Naive thymus-derived CD8-positive, alpha-beta T cell (primary cell): ENCODE results near the gene SPO11. TPM values are rescaled to one million over a fixed set of nuclear protein-coding genes. Genes with fewer than 3 reads are reported as not detected.

ENCODE experiments used
- ATAC-seq, 2 donors: fragments of 150-1000 bp; cut with Tn5 transposase in 1 of 2; sonication (Bioruptor Pico), chemical (Tn5 transposase) in 1 of 2; 1 replicate in 1 of 2; 2 replicates in 1 of 2; pipeline ENCODE4 v1.10.0; 2021; ENCODE audit warnings: mild to moderate bottlenecking in 2 of 2, moderate library complexity in 2 of 2
- POLR2A ChIA-PET: fragments of 350-600 bp; sonication (Branson Sonifier 250); formaldehyde crosslinking; loops from one replicate; lab custom pipeline; 2021; ENCODE audit warnings: antibody characterized with exemption; lab: Charles Lee
- DNase-seq, 10 donors: peaks; one replicate each; pipeline versions ENCODE4 v3.0.0 to v3.0.0-alpha.2; 2020 to 2022
- H3K27ac Mint-ChIP-seq, 10 donors: one replicate each; pipeline ENCODE4 v1.8.0; 2020 to 2022; ENCODE audit warnings: mild to moderate bottlenecking in 10 of 10, mixed read lengths in 10 of 10, moderate library complexity in 4 of 10, inconsistent platforms in 1 of 10
- H3K27me3 Mint-ChIP-seq, 5 donors: one replicate each; pipeline ENCODE4 v1.8.0; 2021 to 2022; ENCODE audit warnings: mixed read lengths in 5 of 5
- H3K36me3 Mint-ChIP-seq, 3 donors: one replicate each; pipeline ENCODE4 v1.8.0; 2020 to 2022; ENCODE audit warnings: mixed read lengths in 3 of 3, mild to moderate bottlenecking in 2 of 3, inconsistent platforms in 1 of 3
- H3K4me1 Mint-ChIP-seq, 4 donors: one replicate each; pipeline ENCODE4 v1.8.0; 2021 to 2022; ENCODE audit warnings: mixed read lengths in 4 of 4
- H3K4me3 Mint-ChIP-seq, 10 donors: one replicate each; pipeline ENCODE4 v1.8.0; 2020 to 2022; ENCODE audit warnings: mild to moderate bottlenecking in 10 of 10, mixed read lengths in 10 of 10, moderate library complexity in 6 of 10, inconsistent platforms in 1 of 10
- H3K9me3 Mint-ChIP-seq, 9 donors: one replicate each; pipeline ENCODE4 v1.8.0; 2020 to 2022; ENCODE audit warnings: mixed read lengths in 9 of 9, mild to moderate bottlenecking in 3 of 9, inconsistent platforms in 1 of 9, moderate library complexity in 1 of 9
- polyA plus RNA-seq, 3 donors: library from polyadenylated mRNA; unstranded; fragments of 300-500 nt; fragmentation: Illumina TruSeq; gene quantifications; one replicate each; pipeline ENCODE4 v1.2.3, GENCODE V29; 2021
- total RNA-seq, 8 experiments: library from RNA in 2 of 8; stranded (reverse) in 2 of 8; gene quantifications; one replicate each; pipeline ENCODE4 v1.2.3 and lab custom pipeline; 2021 to 2026

SPO11 gene
- total and polyA plus RNA-seq, 5 experiments from 2014 or later: not detected

- H3K27ac Mint-ChIP-seq: peak overlapping the region in 5 of 10 donors; percentile 2 to 78 (median 10)
- H3K4me1 Mint-ChIP-seq: peaks cover 3 to 25% (median 17%) of the 10 kb centered on the region in 4 donors
- H3K36me3 Mint-ChIP-seq: peaks cover 0 to 38% (median 0%) of the 10 kb centered on the region in 3 donors
- H3K4me3 Mint-ChIP-seq: no peak overlapping the region
- DNase-seq (no peak), ATAC-seq (no peak)
- no peaks in the 10 kb centered on the region for H3K9me3 Mint-ChIP-seq
- POLR2A ChIA-PET: interaction anchor here (0.6 to 1.7 kb wide), 2 partner anchors 10 to 841 kb away, joined by 3 to 5 read pairs; no protein-coding TSS in a partner anchor
- H3K27me3 Mint-ChIP-seq: no peaks in the 10 kb centered on the region
Measured at GRCh38 chr20:57382516-57382915, 52.9 kb downstream of the SPO11 start.

DNA sequence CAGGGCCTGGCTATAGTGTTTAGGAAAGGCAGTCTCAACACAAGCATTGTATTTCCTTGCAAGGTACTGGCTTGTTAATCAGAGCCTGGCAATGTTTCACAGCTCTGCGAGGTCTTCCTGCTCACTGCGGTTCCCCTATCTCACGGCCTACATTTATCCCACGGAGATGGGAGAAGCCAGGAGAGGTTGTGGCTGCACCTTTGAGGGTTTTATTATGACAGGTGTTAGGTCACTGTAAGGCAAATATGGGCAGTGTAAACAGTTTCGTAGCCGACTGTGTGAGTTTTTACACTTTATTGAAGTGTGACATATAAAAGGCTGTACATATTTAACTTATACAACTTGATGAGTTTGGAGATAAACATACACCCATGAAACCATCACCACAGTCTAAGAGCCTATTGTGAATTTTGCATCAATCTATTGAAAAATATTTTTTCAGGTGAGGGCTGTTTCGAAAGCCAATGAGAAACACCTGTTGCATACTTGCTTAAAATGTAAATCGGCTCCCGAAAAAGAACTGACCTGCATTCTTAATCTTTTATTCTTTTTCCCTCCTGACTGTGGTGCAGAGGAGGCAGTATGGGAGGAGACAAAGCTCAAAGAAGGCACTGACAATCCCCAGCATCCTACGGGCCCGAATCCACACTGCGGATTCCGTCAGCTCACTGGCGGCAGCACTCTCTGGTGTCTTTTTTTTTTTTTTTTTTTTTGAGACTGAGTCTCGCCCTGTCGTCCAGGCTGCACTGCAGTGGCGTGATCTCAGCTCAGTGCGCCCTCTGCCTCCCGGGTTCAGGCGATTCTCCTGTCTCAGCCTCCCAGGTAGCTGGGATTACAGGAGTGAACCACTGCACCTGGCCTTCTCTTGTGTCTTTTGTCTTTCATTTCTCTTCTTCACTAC lies 54.1 kb downstream of the SPO11 start:
- POLR2A ChIA-PET: interaction anchor here (0.7 to 3.0 kb wide), 3 partner anchors 9 to 98 kb away, joined by 4 to 15 read pairs (median 5); no protein-coding TSS in a partner anchor
- Mint-ChIP-seq H3K36me3 (peaks cover 0 to 27% (median 0%) of the 10 kb centered on the region in 3 donors), H3K27ac (peak overlapping the region in 4 of 10 donors; percentile 4 to 65 (median 46)), H3K4me3 (no peak overlapping the region), H3K4me1 (peaks cover 3 to 26% (median 19%) of the 10 kb centered on the region in 4 donors), H3K9me3 (no peaks in the 10 kb centered on the region), H3K27me3 (no peaks in the 10 kb centered on the region)
- ATAC-seq: no peak
- no peak for DNase-seq

DNA sequence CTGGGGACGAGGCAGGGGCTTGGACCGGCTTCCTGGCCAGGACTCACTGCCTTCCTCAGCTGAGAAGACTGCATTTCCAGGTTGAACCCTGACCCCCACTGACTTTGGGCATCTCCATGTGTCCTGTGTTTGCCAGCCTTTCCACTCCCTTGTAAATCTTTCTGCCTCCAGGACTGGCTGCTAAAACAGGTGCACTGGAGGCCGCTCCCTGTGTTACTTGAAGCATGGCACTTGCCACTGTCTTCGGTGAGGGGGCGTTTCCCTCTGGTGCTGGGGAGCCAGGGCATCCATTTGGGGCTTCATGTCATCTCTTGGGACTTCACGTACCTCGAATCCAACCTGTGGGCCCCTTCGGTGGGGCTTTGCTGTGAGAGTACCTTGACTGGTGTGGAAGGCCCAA lies 54.9 kb downstream of the SPO11 start:
- DNase-seq (no peak), ATAC-seq (no peak)

DNA sequence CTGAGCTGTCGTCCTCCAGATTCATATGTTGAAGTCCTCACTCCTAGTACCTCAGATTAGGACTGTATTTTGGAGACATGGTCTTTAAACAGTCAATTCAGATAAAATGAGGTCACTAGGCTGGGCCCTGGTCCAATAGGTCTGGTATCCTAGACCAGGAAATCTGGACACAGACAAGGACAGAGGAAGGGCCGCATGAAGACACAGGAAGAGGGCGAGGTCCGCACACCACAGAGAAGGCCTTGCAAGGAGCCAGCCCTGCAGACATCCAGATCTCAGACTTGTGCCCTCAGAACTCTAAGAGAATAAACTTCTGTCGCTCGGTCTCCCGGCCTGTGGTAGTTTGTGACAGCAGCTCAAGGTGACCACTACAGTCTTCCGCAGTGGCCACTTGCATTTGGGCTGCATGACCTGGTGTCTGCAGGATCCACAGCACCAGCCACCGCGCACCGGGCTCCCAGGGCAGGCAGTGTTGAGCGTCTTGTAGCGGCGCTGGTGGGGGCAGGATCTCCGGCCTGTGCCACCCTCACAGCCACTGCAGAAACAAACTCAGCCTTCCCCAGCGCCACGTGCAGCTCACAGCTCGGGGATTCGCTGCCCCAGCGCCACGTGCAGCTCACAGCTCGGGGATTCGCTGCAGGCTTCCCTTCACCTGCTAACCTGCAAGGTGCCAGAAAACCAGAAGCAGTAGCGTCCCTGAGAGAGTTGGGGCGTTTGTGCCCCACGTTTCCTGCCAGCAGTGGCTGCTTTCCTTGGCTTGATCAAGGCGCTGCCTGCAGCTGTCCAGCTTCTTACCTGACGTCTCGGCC lies 55.6 kb downstream of the SPO11 start:
- no peaks in the 10 kb centered on the region for H3K9me3 Mint-ChIP-seq
- DNase-seq (no peak), ATAC-seq (no peak)
- H3K27ac Mint-ChIP-seq: peak overlapping the region in 3 of 10 donors; percentile 18 to 33 (median 25)
- no peak overlapping the region for H3K4me3 Mint-ChIP-seq
- peaks cover 0 to 13% (median 0%) of the 10 kb centered on the region in 3 donors for H3K36me3 Mint-ChIP-seq
- H3K4me1 Mint-ChIP-seq: peaks cover 6 to 34% (median 28%) of the 10 kb centered on the region in 4 donors
- POLR2A ChIA-PET: interaction anchor here (0.7 to 3.0 kb wide), 3 partner anchors 14 to 50 kb away, joined by 3 to 15 read pairs (median 3); no protein-coding TSS in a partner anchor
- H3K27me3 Mint-ChIP-seq: no peaks in the 10 kb centered on the region

More for the DNA sequence above, 54.9 kb downstream of the SPO11 start:
- Mint-ChIP-seq H3K27me3 (no peaks in the 10 kb centered on the region), H3K27ac (peak overlapping the region in 2 of 10 donors; percentile 13 to 56), H3K4me1 (peaks cover 4 to 29% (median 23%) of the 10 kb centered on the region in 4 donors), H3K36me3 (peaks cover 0 to 19% (median 0%) of the 10 kb centered on the region in 3 donors), H3K9me3 (no peaks in the 10 kb centered on the region), H3K4me3 (no peak overlapping the region)
- POLR2A ChIA-PET: interaction anchor here (0.7 to 3.0 kb wide), 2 partner anchors 14 to 51 kb away, joined by 3 to 15 read pairs; no protein-coding TSS in a partner anchor

DNA sequence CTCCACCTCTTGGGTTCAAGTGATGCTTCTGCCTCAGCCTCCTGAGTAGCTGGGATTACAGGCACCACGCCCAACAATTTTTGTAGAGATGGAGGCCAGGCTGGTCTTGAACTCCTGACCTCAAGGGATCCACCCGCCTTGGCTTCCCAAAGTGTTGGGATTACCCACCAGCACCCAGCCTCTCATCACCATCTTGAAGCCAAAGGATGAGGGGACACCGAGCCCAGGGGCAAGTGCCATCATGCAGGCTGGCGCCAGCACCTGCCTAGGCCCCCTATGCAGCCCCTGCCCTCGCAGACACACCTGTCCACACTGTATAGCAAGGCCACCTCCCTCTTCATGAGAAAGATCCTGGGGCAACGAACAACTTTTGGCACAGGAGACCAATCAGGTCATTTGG lies 56.3 kb downstream of the SPO11 start:
- Mint-ChIP-seq H3K27me3 (no peaks in the 10 kb centered on the region), H3K9me3 (no peaks in the 10 kb centered on the region), H3K36me3 (peaks cover 0 to 6% (median 0%) of the 10 kb centered on the region in 3 donors), H3K27ac (peak overlapping the region in 3 of 10 donors; percentile 11 to 74 (median 59)), H3K4me1 (peaks cover 9 to 42% (median 33%) of the 10 kb centered on the region in 4 donors), H3K4me3 (no peak overlapping the region)
- ATAC-seq (no peak), DNase-seq (no peak)
- POLR2A ChIA-PET: interaction anchor here (1.2 to 3.0 kb wide), 2 partner anchors 13 to 15 kb away, joined by 3 to 15 read pairs; no protein-coding TSS in a partner anchor

DNA sequence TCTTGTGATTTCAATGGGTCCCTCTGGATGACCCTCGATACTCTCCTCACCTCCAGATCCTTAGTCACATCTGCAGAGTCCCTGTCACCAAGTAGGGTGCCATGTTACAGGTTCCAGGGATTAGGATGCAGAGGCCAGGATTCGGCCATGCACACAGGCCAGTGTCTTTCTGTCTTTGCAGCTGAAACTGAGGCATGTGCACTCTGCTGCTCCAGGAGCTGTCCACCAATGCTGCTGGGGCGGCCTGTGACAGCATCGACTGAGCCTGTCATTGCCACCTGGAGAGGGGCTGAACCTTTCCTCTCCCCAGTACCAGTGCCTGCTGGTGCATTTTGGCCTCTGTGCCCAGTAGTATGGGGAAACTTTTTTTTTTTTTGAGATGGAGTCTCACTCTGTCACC lies 57.2 kb downstream of the SPO11 start:
- POLR2A ChIA-PET: interaction anchor here (0.6 to 10.0 kb wide), 4 partner anchors 15 to 104 kb away, joined by 4 to 218 read pairs (median 79); no protein-coding TSS in a partner anchor
- peaks cover 9 to 40% (median 31%) of the 10 kb centered on the region in 4 donors for H3K4me1 Mint-ChIP-seq
- DNase-seq (no peak), ATAC-seq (no peak)
- H3K27me3 Mint-ChIP-seq: no peaks in the 10 kb centered on the region
- no peak overlapping the region for H3K4me3 Mint-ChIP-seq
- no peak overlapping the region for H3K27ac Mint-ChIP-seq
- H3K36me3 Mint-ChIP-seq: peaks cover 0 to 5% (median 0%) of the 10 kb centered on the region in 3 donors
- no peaks in the 10 kb centered on the region for H3K9me3 Mint-ChIP-seq

- Mint-ChIP-seq H3K27me3 (no peaks in the 10 kb centered on the region), H3K4me1 (peaks cover 8 to 33% (median 24%) of the 10 kb centered on the region in 4 donors), H3K27ac (peak overlapping the region in 2 of 10 donors; percentile 33 to 85), H3K36me3 (peaks cover 0 to 5% (median 2%) of the 10 kb centered on the region in 3 donors), H3K9me3 (no peaks in the 10 kb centered on the region), H3K4me3 (no peak overlapping the region)
- DNase-seq (peak in 1 of 10 donors; percentile 1), ATAC-seq (no peak)
- POLR2A ChIA-PET: interaction anchor here (0.6 to 10.0 kb wide), 5 partner anchors 15 to 103 kb away, joined by 4 to 218 read pairs (median 11); no protein-coding TSS in a partner anchor
Measured at GRCh38 chr20:57387463-57387862, 57.9 kb downstream of the SPO11 start.

- Mint-ChIP-seq H3K9me3 (no peaks in the 10 kb centered on the region), H3K27ac (peak overlapping the region in 6 of 10 donors; percentile 18 to 92 (median 50)), H3K4me1 (peaks cover 9 to 31% (median 24%) of the 10 kb centered on the region in 4 donors), H3K36me3 (peaks cover 0 to 7% (median 4%) of the 10 kb centered on the region in 3 donors), H3K4me3 (peak overlapping the region in 1 of 10 donors; percentile 83), H3K27me3 (no peaks in the 10 kb centered on the region)
- no peak for DNase-seq
- ATAC-seq: no peak
- POLR2A ChIA-PET: interaction anchor here (0.6 to 10.0 kb wide), 6 partner anchors 15 to 879 kb away, joined by 3 to 218 read pairs (median 12); no protein-coding TSS in a partner anchor
Measured at GRCh38 chr20:57387945-57388371, 58.4 kb downstream of the SPO11 start.

- Mint-ChIP-seq H3K4me1 (peaks cover 17 to 35% (median 33%) of the 10 kb centered on the region in 4 donors), H3K27ac (peak overlapping the region; percentile 89 to 97 (median 94)), H3K27me3 (no peaks in the 10 kb centered on the region), H3K4me3 (peak overlapping the region; percentile 74 to 92 (median 88)), H3K9me3 (no peaks in the 10 kb centered on the region), H3K36me3 (peaks cover 0 to 17% (median 13%) of the 10 kb centered on the region in 3 donors)
- ATAC-seq (peak; percentile 15 to 33), DNase-seq (peak; percentile 43 to 77 (median 62))
- POLR2A ChIA-PET: interaction anchor here (0.9 to 10.0 kb wide), 7 partner anchors 13 to 240 kb away, joined by 4 to 218 read pairs (median 11); no protein-coding TSS in a partner anchor
Measured at GRCh38 chr20:57388953-57389694, 59.5 kb downstream of the SPO11 start.

DNA sequence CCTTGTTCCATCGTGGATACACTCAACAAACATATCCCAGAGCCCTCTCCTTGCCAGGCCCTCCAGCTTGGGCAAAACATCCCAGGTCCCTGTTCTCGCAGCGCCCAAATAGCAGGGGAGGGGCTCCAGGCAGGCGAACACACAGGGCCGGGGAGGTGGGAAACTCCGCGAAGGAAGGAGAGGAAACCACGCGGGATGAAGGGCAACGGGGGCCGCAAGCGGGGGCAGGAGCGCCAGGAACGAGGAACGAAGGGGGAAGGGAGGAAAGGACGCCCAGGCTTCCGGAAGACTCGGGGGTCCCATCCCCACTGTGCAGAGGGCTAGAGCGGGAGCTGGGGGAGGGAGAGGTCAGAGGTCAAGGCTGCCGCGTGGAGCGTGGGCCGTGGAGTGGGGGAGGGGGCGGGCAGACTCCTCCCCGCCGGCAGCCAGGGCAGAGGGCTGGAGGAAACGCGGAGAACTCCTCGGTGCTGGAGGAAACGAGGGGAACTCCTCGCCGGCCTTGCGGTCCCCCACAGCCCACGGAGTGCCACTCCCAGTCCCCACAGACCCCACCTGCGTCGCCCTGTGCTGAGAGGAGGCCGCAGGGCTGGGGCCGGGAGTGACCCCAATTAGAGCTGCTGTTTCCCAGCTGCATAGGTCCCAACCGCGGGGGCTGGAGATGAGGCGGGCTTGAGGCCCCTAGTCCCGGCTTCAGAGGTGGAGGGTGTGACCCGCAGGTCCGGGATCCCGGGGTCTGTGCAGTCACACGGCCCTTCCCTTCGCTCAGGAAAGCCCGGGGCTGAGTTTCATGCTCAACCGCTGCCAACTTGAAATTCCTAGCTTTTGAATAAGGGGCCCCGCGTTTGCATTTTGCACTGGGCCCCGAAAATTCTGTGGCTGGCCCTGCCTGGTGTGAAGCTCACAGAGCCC lies 60.3 kb downstream of the SPO11 start:
- H3K9me3 Mint-ChIP-seq: no peaks in the 10 kb centered on the region
- H3K36me3 Mint-ChIP-seq: peaks cover 0 to 22% (median 18%) of the 10 kb centered on the region in 3 donors
- peaks cover 22 to 43% (median 40%) of the 10 kb centered on the region in 4 donors for H3K4me1 Mint-ChIP-seq
- peak overlapping the region; percentile 74 to 92 (median 88) for H3K4me3 Mint-ChIP-seq
- ATAC-seq: peak; percentile 7 to 21
- peak in 7 of 10 donors; percentile 36 to 71 (median 52) for DNase-seq
- POLR2A ChIA-PET: interaction anchor here (0.7 to 10.0 kb wide), 13 partner anchors 8 to 999 kb away, joined by 3 to 218 read pairs (median 4); partner anchors contain the start of genes RAE1 and VAPB
- H3K27me3 Mint-ChIP-seq: no peaks in the 10 kb centered on the region
- peak overlapping the region; percentile 89 to 97 (median 95) for H3K27ac Mint-ChIP-seq
